ENCODE results near the gene VWA5B1. TPM values are rescaled to one million over a fixed set of nuclear protein-coding genes. Genes with fewer than 3 reads are reported as not detected.
"Not testable (repeated sequence)": the region's sequence is repeated elsewhere in the genome, so short reads cannot be mapped to it uniquely, and the experiment has no call there.

VWA5B1 gene
- total RNA-seq, 1 donor = under 0.01 TPM

- no peak for DNase-seq (ENCODE audit: low read depth in 2 of 3, low spot score in 2 of 3)
Observed at GRCh38 chr1:20280341-20280740, 10.3 kb upstream of the VWA5B1 start.

- DNase-seq (ENCODE audit: low read depth in 2 of 3, low spot score in 2 of 3) = no peak
Observed at GRCh38 chr1:20280906-20281305, 9.8 kb upstream of the VWA5B1 start.

- no peak for DNase-seq (ENCODE audit: low read depth in 2 of 3, low spot score in 2 of 3)
Observed at GRCh38 chr1:20281801-20282200, 8.9 kb upstream of the VWA5B1 start.

- DNase-seq (ENCODE audit: low read depth in 2 of 3, low spot score in 2 of 3) = no peak
Observed at GRCh38 chr1:20282533-20282932, 8.1 kb upstream of the VWA5B1 start.

GRCh38 chr1:20284046-20284445, 6.6 kb upstream of the VWA5B1 start:
- no peak for DNase-seq (ENCODE audit: low read depth in 2 of 3, low spot score in 2 of 3)

GRCh38 chr1:20284625-20285024, 6.0 kb upstream of the VWA5B1 start:
- DNase-seq (ENCODE audit: low read depth in 2 of 3, low spot score in 2 of 3) = no peak

- no peak for DNase-seq (ENCODE audit: low read depth in 2 of 3, low spot score in 2 of 3)
Observed at GRCh38 chr1:20285510-20285909, 5.2 kb upstream of the VWA5B1 start.

GRCh38 chr1:20287696-20288095, 3.0 kb upstream of the VWA5B1 start:
- DNase-seq (ENCODE audit: low read depth in 2 of 3, low spot score in 2 of 3) = not testable (repeated sequence)

GRCh38 chr1:20291645-20292084, 990 bp downstream of the VWA5B1 start:
- DNase-seq (ENCODE audit: low read depth in 2 of 3, low spot score in 2 of 3) = peak in 1 of 3 donors; percentile 11

GRCh38 chr1:20298626-20299025, 8.0 kb downstream of the VWA5B1 start:
- DNase-seq (ENCODE audit: low read depth in 2 of 3, low spot score in 2 of 3) = no peak

GRCh38 chr1:20301463-20302107, 10.9 kb downstream of the VWA5B1 start:
- no peak for DNase-seq (ENCODE audit: low read depth in 2 of 3, low spot score in 2 of 3)

GRCh38 chr1:20302108-20302471, 11.4 kb downstream of the VWA5B1 start:
- no peak for DNase-seq (ENCODE audit: low read depth in 2 of 3, low spot score in 2 of 3)

- no peak for DNase-seq (ENCODE audit: low read depth in 2 of 3, low spot score in 2 of 3)
Observed at GRCh38 chr1:20307026-20307425, 16.4 kb downstream of the VWA5B1 start.

- DNase-seq (ENCODE audit: low read depth in 2 of 3, low spot score in 2 of 3) = no peak
Observed at GRCh38 chr1:20308569-20308968, 17.9 kb downstream of the VWA5B1 start.

GRCh38 chr1:20311289-20311688, 20.6 kb downstream of the VWA5B1 start:
- no peak for DNase-seq (ENCODE audit: low read depth in 2 of 3, low spot score in 2 of 3)

GRCh38 chr1:20312310-20312709, 21.6 kb downstream of the VWA5B1 start:
- no peak for DNase-seq (ENCODE audit: low read depth in 2 of 3, low spot score in 2 of 3)

GRCh38 chr1:20312818-20313217, 22.1 kb downstream of the VWA5B1 start:
- DNase-seq (ENCODE audit: low read depth in 2 of 3, low spot score in 2 of 3) = no peak

- no peak for DNase-seq (ENCODE audit: low read depth in 2 of 3, low spot score in 2 of 3)
Observed at GRCh38 chr1:20317471-20317870, 26.8 kb downstream of the VWA5B1 start.

- DNase-seq (ENCODE audit: low read depth in 2 of 3, low spot score in 2 of 3) = no peak
Observed at GRCh38 chr1:20318521-20318920, 27.8 kb downstream of the VWA5B1 start.

- no peak for DNase-seq (ENCODE audit: low read depth in 2 of 3, low spot score in 2 of 3)
Observed at GRCh38 chr1:20318971-20319370, 28.3 kb downstream of the VWA5B1 start.

GRCh38 chr1:20319456-20320220, 29.0 kb downstream of the VWA5B1 start:
- DNase-seq (ENCODE audit: low read depth in 2 of 3, low spot score in 2 of 3) = no peak

GRCh38 chr1:20320704-20321103, 30.0 kb downstream of the VWA5B1 start:
- no peak for DNase-seq (ENCODE audit: low read depth in 2 of 3, low spot score in 2 of 3)
